GM10266 (cell line): ENCODE results near the gene NBPF12.
A peak's percentile ranks its signal among the peaks of the same experiment; 100 is the strongest.
"Not testable (repeated sequence)": the region's sequence is repeated elsewhere in the genome, so short reads cannot be mapped to it uniquely, and the experiment has no call there.

ENCODE experiments used
- DNase-seq: peaks from one replicate; pipeline ENCODE4 v3.0.0; 2012; ENCODE audit errors: extremely low spot score
- CTCF ChIP-seq: IDR thresholded peaks from 2 replicates; pipeline ENCODE4 v1.5.1; 2012; ENCODE audit warnings: mild to moderate bottlenecking, low read depth; ENCODE audit not compliant: control insufficient read depth, insufficient read depth; ENCODE audit errors: missing control alignments

NBPF12 gene, protein sequence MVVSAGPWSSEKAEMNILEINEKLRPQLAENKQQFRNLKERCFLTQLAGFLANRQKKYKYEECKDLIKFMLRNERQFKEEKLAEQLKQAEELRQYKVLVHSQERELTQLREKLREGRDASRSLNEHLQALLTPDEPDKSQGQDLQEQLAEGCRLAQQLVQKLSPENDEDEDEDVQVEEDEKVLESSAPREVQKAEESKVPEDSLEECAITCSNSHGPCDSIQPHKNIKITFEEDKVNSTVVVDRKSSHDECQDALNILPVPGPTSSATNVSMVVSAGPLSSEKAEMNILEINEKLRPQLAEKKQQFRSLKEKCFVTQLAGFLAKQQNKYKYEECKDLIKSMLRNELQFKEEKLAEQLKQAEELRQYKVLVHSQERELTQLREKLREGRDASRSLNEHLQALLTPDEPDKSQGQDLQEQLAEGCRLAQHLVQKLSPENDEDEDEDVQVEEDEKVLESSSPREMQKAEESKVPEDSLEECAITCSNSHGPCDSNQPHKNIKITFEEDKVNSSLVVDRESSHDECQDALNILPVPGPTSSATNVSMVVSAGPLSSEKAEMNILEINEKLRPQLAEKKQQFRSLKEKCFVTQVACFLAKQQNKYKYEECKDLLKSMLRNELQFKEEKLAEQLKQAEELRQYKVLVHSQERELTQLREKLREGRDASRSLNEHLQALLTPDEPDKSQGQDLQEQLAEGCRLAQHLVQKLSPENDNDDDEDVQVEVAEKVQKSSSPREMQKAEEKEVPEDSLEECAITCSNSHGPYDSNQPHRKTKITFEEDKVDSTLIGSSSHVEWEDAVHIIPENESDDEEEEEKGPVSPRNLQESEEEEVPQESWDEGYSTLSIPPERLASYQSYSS (N-terminal part only)

DNA sequence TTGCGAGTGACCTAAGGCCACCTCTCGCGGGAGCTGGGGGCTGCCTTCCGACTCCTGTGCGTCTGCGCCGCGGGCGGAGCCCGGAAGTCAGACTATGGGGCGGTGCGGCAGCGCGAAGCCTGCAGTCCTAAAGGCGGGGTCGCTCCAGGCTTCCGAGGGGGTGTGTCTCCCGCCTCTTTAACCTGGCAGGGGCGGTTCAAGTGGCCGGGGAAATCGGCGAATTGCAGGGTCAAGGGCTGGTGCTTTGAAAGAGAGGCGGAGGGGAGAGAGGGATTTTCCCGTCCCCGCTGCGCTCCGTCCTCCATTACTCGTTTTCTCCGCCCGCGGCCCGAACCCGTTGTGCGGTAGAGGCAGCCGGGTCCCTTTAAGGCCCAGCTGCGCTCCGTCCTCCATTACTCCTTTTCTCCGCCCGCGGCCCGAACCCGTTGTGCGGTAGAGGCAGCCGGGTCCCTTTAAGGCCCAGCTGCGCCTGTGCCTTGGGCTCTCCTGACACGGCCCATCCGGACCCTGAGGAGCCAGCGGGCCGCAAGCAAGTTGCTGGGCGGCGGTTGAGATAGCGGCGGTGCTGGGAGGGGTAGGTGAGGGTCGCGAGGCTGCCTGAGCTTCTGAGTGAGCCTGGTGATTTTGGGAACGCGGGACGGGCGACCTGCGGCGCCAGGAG lies at the start of gene NBPF12:
TSS of gene NBPF12 (plus strand) at position 83 of the 661 bp plus-strand sequence. CDS start 21,820 bp downstream, outside the sequence.
- not testable (repeated sequence) for DNase-seq

GRCh38 chr1:146891355-146891754 lies 46.8 kb upstream of the NBPF12 start:
- not testable (repeated sequence) for DNase-seq

DNA sequence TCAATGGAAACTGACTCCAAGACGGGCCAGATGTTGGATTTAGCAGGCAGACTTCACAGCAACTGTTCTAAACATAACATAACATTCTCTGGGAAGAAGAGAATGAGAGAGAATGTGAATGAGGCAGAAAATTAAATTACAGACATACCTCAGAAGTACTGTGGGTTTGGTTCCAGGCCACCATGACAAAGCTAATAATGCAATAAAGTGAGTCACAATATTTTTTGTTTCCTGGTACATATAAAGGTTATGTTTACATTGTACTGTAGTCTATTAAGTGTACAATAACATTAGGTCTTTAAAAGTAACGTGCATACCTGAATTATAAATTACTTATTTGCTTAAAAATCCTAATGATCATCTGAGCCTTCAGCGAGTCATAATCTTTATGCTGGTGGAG lies 45.8 kb upstream of the NBPF12 start:
- not testable (repeated sequence) for DNase-seq

GRCh38 chr1:146907565-146908261 lies 30.4 kb upstream of the NBPF12 start:
- not testable (repeated sequence) for DNase-seq

DNA sequence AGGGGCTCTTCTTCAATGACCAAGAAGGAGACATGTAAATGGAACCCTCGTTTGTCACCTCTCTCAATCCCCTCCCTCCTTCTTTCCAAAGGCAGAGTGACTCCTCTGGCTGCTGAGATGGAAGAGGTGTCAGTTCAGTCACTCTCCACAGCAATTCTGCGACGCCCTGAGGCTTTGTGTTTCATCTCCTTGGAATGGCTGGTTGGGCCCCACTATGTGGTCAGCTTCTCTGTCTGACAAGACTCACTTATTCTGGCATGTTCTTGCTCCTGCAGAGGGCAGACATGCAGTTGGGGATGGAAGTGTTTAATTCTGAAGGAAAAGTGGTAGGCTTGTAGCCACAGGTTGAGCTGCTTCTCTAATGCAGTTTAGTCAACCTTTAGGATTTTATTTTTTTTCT lies 25.1 kb upstream of the NBPF12 start:
- TF ChIP-seq CTCF, result peak; percentile 25
- peak; percentile 2 for DNase-seq

- not testable (repeated sequence) for DNase-seq
Measured at GRCh38 chr1:146920811-146921210, 17.3 kb upstream of the NBPF12 start.

GRCh38 chr1:146922614-146923013 lies 15.5 kb upstream of the NBPF12 start:
- not testable (repeated sequence) for DNase-seq

GRCh38 chr1:146924106-146924505 lies 14.0 kb upstream of the NBPF12 start:
- DNase-seq, result not testable (repeated sequence)

DNA sequence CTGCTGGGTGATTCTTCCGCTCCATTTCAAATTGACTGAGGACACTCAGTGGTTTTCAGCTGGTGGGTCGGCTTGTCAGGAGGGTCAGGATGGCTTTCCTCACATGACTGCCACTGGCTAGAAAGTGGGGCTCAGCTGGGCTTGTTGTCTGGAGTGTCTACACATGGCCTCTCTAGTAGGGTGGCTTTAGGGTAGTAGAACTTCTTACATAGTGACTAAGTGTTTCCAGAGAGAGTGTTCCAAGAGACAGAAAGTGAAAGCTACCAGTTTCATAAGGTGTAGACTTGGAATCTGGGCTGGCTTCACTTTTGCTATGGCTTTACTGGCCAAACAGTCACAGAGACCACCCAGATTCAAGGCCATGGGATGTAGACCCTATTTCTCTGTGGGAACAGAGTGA lies 11.7 kb upstream of the NBPF12 start:
- not testable (repeated sequence) for DNase-seq

DNA sequence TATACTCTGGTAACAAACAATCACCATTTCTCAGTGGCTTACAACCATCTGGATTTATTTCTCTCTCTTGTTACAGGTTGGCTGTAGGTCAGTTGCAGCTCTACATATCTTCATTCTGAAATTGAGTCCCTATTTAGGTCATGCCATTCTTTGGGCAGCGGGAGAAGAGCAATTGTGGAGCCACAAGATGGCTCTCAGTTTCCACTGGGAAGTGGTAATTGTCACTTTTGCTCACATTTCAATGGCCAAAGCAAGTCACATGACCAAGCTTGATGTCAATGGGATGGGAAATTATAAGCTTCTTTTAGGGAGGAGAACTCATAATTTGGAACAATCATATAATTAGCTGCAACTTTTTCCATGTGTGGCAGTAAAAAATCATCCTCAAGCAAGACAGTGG lies 7.9 kb upstream of the NBPF12 start:
- DNase-seq, result not testable (repeated sequence)

- DNase-seq, result not testable (repeated sequence)
Measured at GRCh38 chr1:146934390-146935223, 3.5 kb upstream of the NBPF12 start.

DNA sequence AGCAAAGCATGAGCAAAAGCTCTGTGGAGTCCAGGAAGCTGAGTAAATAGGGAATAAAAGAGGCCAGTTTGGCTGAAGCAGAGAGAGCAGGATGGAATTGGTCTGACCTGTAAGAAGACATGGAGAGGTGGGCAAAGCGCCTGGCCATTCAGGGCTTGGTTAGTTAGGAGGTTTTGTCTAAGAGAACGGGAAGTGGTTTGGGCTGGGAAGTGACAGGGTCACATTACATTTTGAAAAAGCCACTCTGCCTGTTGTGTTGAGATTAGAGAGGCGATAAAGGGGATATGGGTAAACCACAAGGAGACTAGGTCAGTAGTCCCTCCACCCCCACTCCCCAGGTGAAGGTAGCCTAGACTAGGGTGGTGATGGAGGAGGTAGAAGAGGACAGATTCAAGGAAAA lies 662 bp upstream of the NBPF12 start:
- not testable (repeated sequence) for DNase-seq

GRCh38 chr1:146938927-146939786 lies 1.0 kb downstream of the NBPF12 start:
- peak; percentile 0 for DNase-seq

GRCh38 chr1:146940293-146940692 lies 2.2 kb downstream of the NBPF12 start:
- not testable (repeated sequence) for DNase-seq

DNA sequence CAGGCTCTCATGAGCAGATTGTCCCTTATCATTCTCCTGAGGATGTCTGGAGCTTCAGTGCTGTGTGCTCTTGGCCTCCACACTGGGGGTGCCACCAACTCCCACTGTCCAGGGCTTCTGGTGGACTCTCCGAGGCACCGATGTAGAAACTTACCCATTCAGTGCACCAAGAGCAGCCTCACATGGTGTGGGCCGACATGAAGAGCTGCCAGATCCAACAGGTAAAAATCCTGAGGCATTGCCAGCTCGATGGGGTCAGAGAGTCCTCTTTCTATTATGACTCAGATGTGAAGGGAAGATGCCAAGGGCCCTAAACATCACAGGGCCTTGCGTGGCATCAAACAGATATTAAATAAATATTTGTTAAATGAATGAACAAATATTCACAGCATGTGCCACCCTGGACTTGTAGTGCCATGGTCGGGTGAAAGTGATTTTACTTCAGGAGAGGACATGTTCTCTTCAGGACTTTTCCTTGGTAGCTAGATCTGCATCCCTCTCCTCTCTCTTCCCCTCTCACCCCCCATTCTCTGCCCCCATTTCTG lies 5.3 kb downstream of the NBPF12 start:
- not testable (repeated sequence) for DNase-seq

DNA sequence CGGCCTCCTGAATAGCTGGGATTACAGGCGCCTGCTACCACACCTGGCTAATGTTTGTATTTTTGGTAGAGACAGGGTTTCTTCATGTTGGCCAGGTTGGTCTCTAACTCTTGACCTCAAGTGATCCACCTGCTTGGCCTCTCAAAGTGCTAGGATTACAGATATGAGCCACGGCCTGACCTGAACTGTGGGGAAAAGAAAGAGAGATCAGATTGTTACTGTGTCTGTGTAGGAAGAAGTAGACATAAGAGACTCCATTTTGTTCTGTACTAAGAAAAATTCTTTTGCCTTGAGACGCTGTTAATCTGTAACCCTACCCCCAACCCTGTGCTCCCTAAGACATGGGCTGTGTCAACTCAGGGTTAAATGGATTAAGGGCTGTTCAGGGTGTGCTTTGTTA lies 10.0 kb downstream of the NBPF12 start:
- DNase-seq, result not testable (repeated sequence)

- not testable (repeated sequence) for DNase-seq
Measured at GRCh38 chr1:146964340-146964739, 26.2 kb downstream of the NBPF12 start.
